Liver (tissue), 9 donors: ENCODE data around the gene NADK. TPM values are rescaled to one million over a fixed set of nuclear protein-coding genes. Genes with fewer than 3 reads are reported as not detected.

ENCODE experiments used
- DNase-seq: peaks from one replicate; pipeline ENCODE4 v3.0.0-alpha.2; 2017; ENCODE audit warnings: low spot score
- H3K27ac ChIP-seq, 2 donors: one replicate each; pipeline ENCODE4 v1.7.0; 2013; ENCODE audit warnings: inconsistent platforms in 2 of 2, low read length in 2 of 2, control low read depth in 1 of 2, low read depth in 1 of 2, mild to moderate bottlenecking in 1 of 2
- H3K27me3 ChIP-seq, 4 donors: one replicate each; pipeline versions ENCODE4 v1.6.1 to v1.7.0; 2013; ENCODE audit warnings: low read length in 3 of 4, inconsistent platforms in 1 of 4, mild to moderate bottlenecking in 1 of 4, moderate library complexity in 1 of 4; ENCODE audit not compliant: control insufficient read depth in 4 of 4, insufficient read depth in 4 of 4
- H3K36me3 ChIP-seq, 4 donors: one replicate each; pipeline versions ENCODE4 v1.6.1 to v1.7.0; 2013; ENCODE audit warnings: low read length in 3 of 4, mild to moderate bottlenecking in 3 of 4, low read depth in 1 of 4, moderate library complexity in 1 of 4; ENCODE audit not compliant: control insufficient read depth in 4 of 4, insufficient read depth in 3 of 4
- H3K4me1 ChIP-seq, 4 donors: one replicate each; pipeline versions ENCODE4 v1.6.1 to v1.7.0; 2013; ENCODE audit warnings: low read length in 3 of 4, mild to moderate bottlenecking in 3 of 4, moderate library complexity in 1 of 4; ENCODE audit not compliant: control insufficient read depth in 4 of 4, insufficient read depth in 4 of 4
- H3K4me3 ChIP-seq, 3 donors: one replicate each; pipeline versions ENCODE4 v1.6.1 to v1.7.0; 2013; ENCODE audit warnings: low read length in 3 of 3, control low read depth in 1 of 3, low read depth in 1 of 3, mild to moderate bottlenecking in 1 of 3
- H3K9ac ChIP-seq, 2 donors: one replicate each; pipeline ENCODE4 v1.7.0; 2013; ENCODE audit warnings: low read length in 2 of 2, mild to moderate bottlenecking in 2 of 2, moderate library complexity in 2 of 2, control low read depth in 1 of 2, low read depth in 1 of 2
- H3K9me3 ChIP-seq, 4 donors: one replicate each; pipeline versions ENCODE4 v1.6.1 to v1.7.0; 2013; ENCODE audit warnings: low read length in 3 of 4; ENCODE audit not compliant: control insufficient read depth in 4 of 4
- EGR1 ChIP-seq, 2 donors: IDR thresholded peaks; 2 replicates each; pipeline ENCODE4 v1.6.1; 2016 to 2018; ENCODE audit warnings: antibody characterized with exemption in 2 of 2, low read depth in 2 of 2
- FOXA1 ChIP-seq: IDR thresholded peaks from 2 replicates; pipeline ENCODE4 v1.6.1; 2016; ENCODE audit warnings: antibody characterized with exemption
- FOXA2 ChIP-seq: IDR thresholded peaks from 2 replicates; pipeline ENCODE4 v1.6.1; 2016; ENCODE audit warnings: antibody characterized with exemption
- GABPA ChIP-seq, 2 donors: IDR thresholded peaks in 1 of 2; conservative IDR thresholded peaks in 1 of 2; 2 replicates each; pipeline ENCODE4 v1.6.1; 2016; ENCODE audit warnings: antibody characterized with exemption in 2 of 2, mild to moderate bottlenecking in 1 of 2, moderate library complexity in 1 of 2
- HNF4A ChIP-seq, 2 donors: conservative IDR thresholded peaks; 2 replicates each; pipeline ENCODE4 v1.6.1; 2016; ENCODE audit warnings: antibody characterized with exemption in 2 of 2, mild to moderate bottlenecking in 2 of 2
- HNF4G ChIP-seq: IDR thresholded peaks from 2 replicates; pipeline ENCODE4 v1.6.1; 2016; ENCODE audit warnings: antibody characterized with exemption
- JUND ChIP-seq, 2 donors: IDR thresholded peaks; 2 replicates each; pipeline ENCODE4 v1.6.1; 2016; ENCODE audit warnings: antibody characterized with exemption in 2 of 2
- NR2F2 ChIP-seq: IDR thresholded peaks from 2 replicates; pipeline ENCODE4 v1.6.1; 2016; ENCODE audit warnings: antibody characterized with exemption
- RAD21 ChIP-seq, 2 donors: IDR thresholded peaks; 2 replicates each; pipeline ENCODE4 v1.6.1; 2016; ENCODE audit warnings: antibody characterized with exemption in 2 of 2, mild to moderate bottlenecking in 2 of 2
- RXRA ChIP-seq, 2 donors: IDR thresholded peaks; 2 replicates each; pipeline ENCODE4 v1.6.1; 2017 to 2018; ENCODE audit warnings: antibody characterized with exemption in 2 of 2, mild to moderate bottlenecking in 1 of 2
- SP1 ChIP-seq: IDR thresholded peaks from 2 replicates; pipeline ENCODE4 v1.6.1; 2018; ENCODE audit warnings: antibody characterized with exemption, mild to moderate bottlenecking
- TAF1 ChIP-seq: conservative IDR thresholded peaks from 2 replicates; pipeline ENCODE4 v1.6.1; 2016; ENCODE audit warnings: antibody characterized with exemption, mild to moderate bottlenecking
- YY1 ChIP-seq: IDR thresholded peaks from 2 replicates; pipeline ENCODE4 v1.6.1; 2016; ENCODE audit warnings: antibody characterized with exemption, mild to moderate bottlenecking
- WGBS: extraction: QIAGEN DNeasy Blood & Tissue Kit; methylation state at CpG from one replicate; pipeline ENCODE4 v1.1.7; 2013; 5-methylcytosine and 5-hydroxymethylcytosine counted together
- polyA plus RNA-seq, 2 donors: library from polyadenylated mRNA; stranded (reverse) in 1 of 2; unstranded in 1 of 2; fragments of 200-250 nt in 1 of 2; fragments of >200 nt in 1 of 2; fragmentation: Nextera tagmentation in 1 of 2; extraction: Ambion mirVana in 1 of 2; gene quantifications; one replicate each; pipeline versions ENCODE4 v1.2.1 to v1.2.3, GENCODE V29; 2013 to 2015
- total RNA-seq, 2 donors: library from RNA; depleted of rRNA; stranded (reverse); fragments of >200 nt; gene quantifications; one replicate each; pipeline ENCODE4 v1.2.3, GENCODE V29; 2014
- TF ChIP-seq, protein P1 (sequence below): IDR thresholded peaks from 2 replicates; pipeline ENCODE4 v1.6.1; 2016; ENCODE audit warnings: antibody characterized with exemption
- TF ChIP-seq, protein P2 (sequence below): IDR thresholded peaks from 2 replicates; pipeline ENCODE4 v1.6.1; 2016; ENCODE audit warnings: antibody characterized with exemption
- TF ChIP-seq, protein P3 (sequence below): IDR thresholded peaks from 2 replicates; pipeline ENCODE4 v1.6.1; 2016; ENCODE audit warnings: antibody characterized with exemption, mild to moderate bottlenecking
- TF ChIP-seq, protein P4 (sequence below): fragments of 150-350 bp; IDR thresholded peaks from 2 replicates; pipeline ENCODE4 v1.5.1; 2017; ENCODE audit warnings: improper control_type of control experiment, low read depth, low read length; ENCODE audit not compliant: missing input control
- TF ChIP-seq, protein P5 (sequence below): IDR thresholded peaks from 2 replicates; pipeline ENCODE4 v1.6.1; 2016; ENCODE audit warnings: antibody characterized with exemption
- donor health status: healthy.
- donor health status: healthy.
- donor health status: healthy.
- donor health status: healthy.
- donor health status: healthy.

NADK gene
- total and polyA plus RNA-seq, 4 donors: 39.2 to 105 (median 83.6) TPM

DNA sequence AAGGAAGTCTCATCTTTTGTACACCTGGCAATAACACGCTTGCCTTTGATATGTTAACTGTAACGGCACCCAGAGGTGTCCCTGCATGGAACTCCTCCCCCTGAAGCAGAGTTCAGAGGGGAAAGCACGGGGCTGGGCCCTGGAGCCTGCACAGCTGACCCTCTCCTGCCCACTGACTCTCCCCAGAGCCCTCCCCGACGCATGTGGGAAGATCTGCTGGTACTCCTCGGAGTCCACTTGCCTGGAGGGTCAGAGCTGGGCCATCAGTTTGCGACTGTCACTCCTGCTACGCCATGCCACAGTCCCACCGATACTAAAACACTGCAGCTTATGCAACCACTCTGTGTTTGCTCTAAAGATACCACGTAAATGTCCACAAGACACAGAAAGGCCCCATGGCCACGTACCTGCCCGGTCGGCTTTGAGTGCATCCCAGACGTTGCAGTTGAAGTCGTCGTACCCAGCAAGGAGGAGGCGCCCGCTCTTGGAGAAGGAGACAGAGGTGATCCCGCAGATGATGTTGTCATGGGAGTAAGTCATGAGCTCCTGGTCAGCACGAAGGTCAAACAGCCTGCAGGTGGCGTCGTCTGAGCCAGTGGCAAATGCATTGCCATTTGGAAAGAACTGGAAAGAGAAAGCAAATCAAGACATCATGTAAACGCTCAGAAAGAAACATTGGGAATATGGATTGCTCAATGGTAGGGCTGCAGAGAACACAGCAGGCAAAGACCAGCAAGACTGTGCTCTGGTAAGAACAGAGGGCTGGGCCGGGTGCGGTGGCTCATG lies 10.6 kb upstream of the NADK start (continued):
- TF ChIP-seq, protein P1, sequence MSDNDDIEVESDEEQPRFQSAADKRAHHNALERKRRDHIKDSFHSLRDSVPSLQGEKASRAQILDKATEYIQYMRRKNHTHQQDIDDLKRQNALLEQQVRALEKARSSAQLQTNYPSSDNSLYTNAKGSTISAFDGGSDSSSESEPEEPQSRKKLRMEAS: no peak
- peak; percentile 15 to 68 for TF ChIP-seq RAD21 (IDR thresholded peaks at IDR 0.05)
- no peak for TF ChIP-seq NR2F2
- TF ChIP-seq, protein P2, sequence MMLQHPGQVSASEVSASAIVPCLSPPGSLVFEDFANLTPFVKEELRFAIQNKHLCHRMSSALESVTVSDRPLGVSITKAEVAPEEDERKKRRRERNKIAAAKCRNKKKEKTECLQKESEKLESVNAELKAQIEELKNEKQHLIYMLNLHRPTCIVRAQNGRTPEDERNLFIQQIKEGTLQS: no peak

DNA sequence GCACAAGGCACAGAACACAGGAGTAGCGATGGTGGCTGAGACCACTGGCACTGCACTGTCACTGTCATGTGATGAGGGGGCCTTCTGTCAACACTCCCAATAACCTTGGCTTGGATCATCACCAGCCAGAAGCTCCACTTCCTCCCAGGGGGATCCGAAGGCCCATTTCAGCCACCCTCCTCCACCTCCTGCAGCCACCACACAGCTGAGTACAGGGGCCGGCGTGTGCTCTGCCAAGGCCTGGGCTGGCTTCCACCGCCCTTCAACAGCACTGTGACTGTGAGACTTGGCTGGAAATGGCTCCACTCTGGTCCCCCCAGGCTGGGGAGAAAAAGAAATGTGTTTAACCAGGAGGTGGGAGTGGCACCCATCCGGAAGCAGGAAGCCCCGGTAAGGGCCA lies 9.9 kb upstream of the NADK start:
- TF ChIP-seq HNF4A (conservative IDR thresholded peaks at IDR 0.05) (no peak), RAD21 (IDR thresholded peaks at IDR 0.05) (no peak), FOXA1 (no peak), SP1 (no peak), GABPA (IDR thresholded peaks at IDR 0.05 in 1 of 2, conservative IDR thresholded peaks at IDR 0.05 in 1 of 2) (no peak), NR2F2 (no peak), JUND (IDR thresholded peaks at IDR 0.05) (no peak), EGR1 (IDR thresholded peaks at IDR 0.05; ENCODE audit: low read depth in 2 of 2) (no peak), TAF1 (no peak), HNF4G (no peak), FOXA2 (no peak), YY1 (no peak), RXRA (IDR thresholded peaks at IDR 0.05) (no peak)
- TF ChIP-seq, protein P2: no peak
- TF ChIP-seq, protein P3, sequence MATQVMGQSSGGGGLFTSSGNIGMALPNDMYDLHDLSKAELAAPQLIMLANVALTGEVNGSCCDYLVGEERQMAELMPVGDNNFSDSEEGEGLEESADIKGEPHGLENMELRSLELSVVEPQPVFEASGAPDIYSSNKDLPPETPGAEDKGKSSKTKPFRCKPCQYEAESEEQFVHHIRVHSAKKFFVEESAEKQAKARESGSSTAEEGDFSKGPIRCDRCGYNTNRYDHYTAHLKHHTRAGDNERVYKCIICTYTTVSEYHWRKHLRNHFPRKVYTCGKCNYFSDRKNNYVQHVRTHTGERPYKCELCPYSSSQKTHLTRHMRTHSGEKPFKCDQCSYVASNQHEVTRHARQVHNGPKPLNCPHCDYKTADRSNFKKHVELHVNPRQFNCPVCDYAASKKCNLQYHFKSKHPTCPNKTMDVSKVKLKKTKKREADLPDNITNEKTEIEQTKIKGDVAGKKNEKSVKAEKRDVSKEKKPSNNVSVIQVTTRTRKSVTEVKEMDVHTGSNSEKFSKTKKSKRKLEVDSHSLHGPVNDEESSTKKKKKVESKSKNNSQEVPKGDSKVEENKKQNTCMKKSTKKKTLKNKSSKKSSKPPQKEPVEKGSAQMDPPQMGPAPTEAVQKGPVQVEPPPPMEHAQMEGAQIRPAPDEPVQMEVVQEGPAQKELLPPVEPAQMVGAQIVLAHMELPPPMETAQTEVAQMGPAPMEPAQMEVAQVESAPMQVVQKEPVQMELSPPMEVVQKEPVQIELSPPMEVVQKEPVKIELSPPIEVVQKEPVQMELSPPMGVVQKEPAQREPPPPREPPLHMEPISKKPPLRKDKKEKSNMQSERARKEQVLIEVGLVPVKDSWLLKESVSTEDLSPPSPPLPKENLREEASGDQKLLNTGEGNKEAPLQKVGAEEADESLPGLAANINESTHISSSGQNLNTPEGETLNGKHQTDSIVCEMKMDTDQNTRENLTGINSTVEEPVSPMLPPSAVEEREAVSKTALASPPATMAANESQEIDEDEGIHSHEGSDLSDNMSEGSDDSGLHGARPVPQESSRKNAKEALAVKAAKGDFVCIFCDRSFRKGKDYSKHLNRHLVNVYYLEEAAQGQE: no peak
- TF ChIP-seq, protein P4, sequence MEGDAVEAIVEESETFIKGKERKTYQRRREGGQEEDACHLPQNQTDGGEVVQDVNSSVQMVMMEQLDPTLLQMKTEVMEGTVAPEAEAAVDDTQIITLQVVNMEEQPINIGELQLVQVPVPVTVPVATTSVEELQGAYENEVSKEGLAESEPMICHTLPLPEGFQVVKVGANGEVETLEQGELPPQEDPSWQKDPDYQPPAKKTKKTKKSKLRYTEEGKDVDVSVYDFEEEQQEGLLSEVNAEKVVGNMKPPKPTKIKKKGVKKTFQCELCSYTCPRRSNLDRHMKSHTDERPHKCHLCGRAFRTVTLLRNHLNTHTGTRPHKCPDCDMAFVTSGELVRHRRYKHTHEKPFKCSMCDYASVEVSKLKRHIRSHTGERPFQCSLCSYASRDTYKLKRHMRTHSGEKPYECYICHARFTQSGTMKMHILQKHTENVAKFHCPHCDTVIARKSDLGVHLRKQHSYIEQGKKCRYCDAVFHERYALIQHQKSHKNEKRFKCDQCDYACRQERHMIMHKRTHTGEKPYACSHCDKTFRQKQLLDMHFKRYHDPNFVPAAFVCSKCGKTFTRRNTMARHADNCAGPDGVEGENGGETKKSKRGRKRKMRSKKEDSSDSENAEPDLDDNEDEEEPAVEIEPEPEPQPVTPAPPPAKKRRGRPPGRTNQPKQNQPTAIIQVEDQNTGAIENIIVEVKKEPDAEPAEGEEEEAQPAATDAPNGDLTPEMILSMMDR: no peak
- TF ChIP-seq, protein P5, sequence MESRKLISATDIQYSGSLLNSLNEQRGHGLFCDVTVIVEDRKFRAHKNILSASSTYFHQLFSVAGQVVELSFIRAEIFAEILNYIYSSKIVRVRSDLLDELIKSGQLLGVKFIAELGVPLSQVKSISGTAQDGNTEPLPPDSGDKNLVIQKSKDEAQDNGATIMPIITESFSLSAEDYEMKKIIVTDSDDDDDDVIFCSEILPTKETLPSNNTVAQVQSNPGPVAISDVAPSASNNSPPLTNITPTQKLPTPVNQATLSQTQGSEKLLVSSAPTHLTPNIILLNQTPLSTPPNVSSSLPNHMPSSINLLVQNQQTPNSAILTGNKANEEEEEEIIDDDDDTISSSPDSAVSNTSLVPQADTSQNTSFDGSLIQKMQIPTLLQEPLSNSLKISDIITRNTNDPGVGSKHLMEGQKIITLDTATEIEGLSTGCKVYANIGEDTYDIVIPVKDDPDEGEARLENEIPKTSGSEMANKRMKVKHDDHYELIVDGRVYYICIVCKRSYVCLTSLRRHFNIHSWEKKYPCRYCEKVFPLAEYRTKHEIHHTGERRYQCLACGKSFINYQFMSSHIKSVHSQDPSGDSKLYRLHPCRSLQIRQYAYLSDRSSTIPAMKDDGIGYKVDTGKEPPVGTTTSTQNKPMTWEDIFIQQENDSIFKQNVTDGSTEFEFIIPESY: no peak
- TF ChIP-seq, protein P1: no peak
- no peak for DNase-seq
- Histone ChIP-seq H3K4me3 (no peak overlapping the region), H3K36me3 (peaks cover 10 to 65% (median 41%) of the 10 kb centered on the region in 4 donors), H3K27me3 (no peaks in the 10 kb centered on the region), H3K9ac (no peak overlapping the region), H3K9me3 (no peaks in the 10 kb centered on the region), H3K4me1 (peaks cover 0 to 5% (median 3%) of the 10 kb centered on the region in 4 donors), H3K27ac (no peak overlapping the region)
- 88% methylated on average over 7 of the region's 7 CpGs for WGBS
